Endodermal cell (in vitro differentiated cells): Measurements from ENCODE around the gene SARS1. TPM values are rescaled to one million over a fixed set of nuclear protein-coding genes. Genes with fewer than 3 reads are reported as not detected.
A peak's percentile ranks its signal among the peaks of the same experiment; 100 is the strongest.

Experiments used
- DNase-seq: peaks from one replicate; pipeline ENCODE4 v3.0.0-alpha.2; 2017
- H3K27ac ChIP-seq: 2 replicates; pipeline ENCODE4 v1.5.1; 2013; ENCODE audit warnings: mild to moderate bottlenecking, low read depth, low read length, moderate library complexity
- H3K27me3 ChIP-seq: 2 replicates; pipeline ENCODE4 v1.6.1; 2013; ENCODE audit warnings: mild to moderate bottlenecking, low read length, moderate library complexity; ENCODE audit not compliant: insufficient read depth, control insufficient read depth, poor library complexity, severe bottlenecking
- H3K36me3 ChIP-seq: 2 replicates; pipeline ENCODE4 v1.7.0; 2013; ENCODE audit warnings: mild to moderate bottlenecking, low read length, moderate library complexity; ENCODE audit not compliant: control insufficient read depth, insufficient read depth
- H3K4me1 ChIP-seq: one replicate; pipeline ENCODE4 v1.7.0; 2013; ENCODE audit warnings: low read length; ENCODE audit not compliant: control insufficient read depth, insufficient read depth
- H3K4me3 ChIP-seq: 2 replicates; pipeline ENCODE4 v1.5.1; 2013; ENCODE audit warnings: mild to moderate bottlenecking, low read length, moderate library complexity
- H3K9ac ChIP-seq: 2 replicates; pipeline ENCODE4 v1.6.1; 2013; ENCODE audit warnings: mild to moderate bottlenecking, low read length, moderate library complexity; ENCODE audit not compliant: poor library complexity, severe bottlenecking; ENCODE audit errors: extremely low read depth
- H3K9me3 ChIP-seq: 2 replicates; pipeline ENCODE4 v1.6.1; 2013; ENCODE audit warnings: mild to moderate bottlenecking, low read length, moderate library complexity; ENCODE audit not compliant: control insufficient read depth
- H3K27ac Mint-ChIP-seq: 2 replicates; pipeline ENCODE4 v1.8.0; 2020; ENCODE audit warnings: mixed read lengths
- H3K27me3 Mint-ChIP-seq: 2 replicates; pipeline ENCODE4 v1.8.0; 2021; ENCODE audit warnings: mild to moderate bottlenecking, mixed read lengths; ENCODE audit not compliant: insufficient read depth
- H3K36me3 Mint-ChIP-seq: 2 replicates; pipeline ENCODE4 v1.8.0; 2020; ENCODE audit warnings: low read depth, mixed read lengths
- H3K4me1 Mint-ChIP-seq: 2 replicates; pipeline ENCODE4 v1.8.0; 2020; ENCODE audit warnings: mixed read lengths
- H3K4me3 Mint-ChIP-seq: 2 replicates; pipeline ENCODE4 v1.8.0; 2020; ENCODE audit warnings: mild to moderate bottlenecking, moderate library complexity, mixed read lengths
- H3K9me3 Mint-ChIP-seq: 2 replicates; pipeline ENCODE4 v1.8.0; 2020; ENCODE audit warnings: mild to moderate bottlenecking, mixed read lengths
- CTCF ChIP-seq: fragments of 200-600 bp; sonication (generic); conservative IDR thresholded peaks from 2 replicates; pipeline ENCODE4 v1.5.0; 2021; ENCODE audit warnings: antibody characterized with exemption, mild to moderate bottlenecking
- whole genome bisulfite sequencing, 2 experiments: methylation state at CpG; one replicate each; pipeline versions ENCODE4 v1.1.5 to v1.1.7; 2013; ENCODE audit warnings: missing lambda C conversion rate in 2 of 2, mixed read lengths in 1 of 2; ENCODE audit not compliant: insufficient coverage in 1 of 2, insufficient read length in 1 of 2; 5-methylcytosine and 5-hydroxymethylcytosine counted together
- total RNA-seq, 2 donors: library from RNA; stranded (reverse); fragmentation: NEBNext Ultra II Directional in 1 of 2; extraction: Animal tissue kit (Norgen Biotek cat#: 25700) in 1 of 2; gene quantifications; 2 replicates in 1 of 2; 3 replicates in 1 of 2; pipeline ENCODE4 v1.2.1, GENCODE V29; 2021

The SARS1 gene
- total RNA-seq, 2 donors from 2014 or later = 100 to 101 TPM

- H3K4me3 ChIP-seq = no peak overlapping the region
- Mint-ChIP-seq H3K4me3 (no peak overlapping the region), H3K36me3 (peaks cover 13% of the 10 kb centered on the region), H3K27me3 (peaks cover 5% of the 10 kb centered on the region), H3K9me3 (no peaks in the 10 kb centered on the region), H3K4me1 (peaks cover 21% of the 10 kb centered on the region), H3K27ac (no peak overlapping the region)
- no peak overlapping the region for H3K9ac ChIP-seq
- 85 to 93% methylated on average over 5 to 8 of the region's 8 CpGs for WGBS, 2 experiments
- no peaks in the 10 kb centered on the region for H3K9me3 ChIP-seq
- H3K27ac ChIP-seq = peak overlapping the region; percentile 16
- DNase-seq = no peak
- H3K27me3 ChIP-seq = no peaks in the 10 kb centered on the region
- TF ChIP-seq CTCF = no peak
- peaks cover 31% of the 10 kb centered on the region for H3K36me3 ChIP-seq
- H3K4me1 ChIP-seq = peaks cover 7% of the 10 kb centered on the region
Observed at GRCh38 chr1:109241841-109242345, 28.2 kb downstream of the SARS1 start.

DNA sequence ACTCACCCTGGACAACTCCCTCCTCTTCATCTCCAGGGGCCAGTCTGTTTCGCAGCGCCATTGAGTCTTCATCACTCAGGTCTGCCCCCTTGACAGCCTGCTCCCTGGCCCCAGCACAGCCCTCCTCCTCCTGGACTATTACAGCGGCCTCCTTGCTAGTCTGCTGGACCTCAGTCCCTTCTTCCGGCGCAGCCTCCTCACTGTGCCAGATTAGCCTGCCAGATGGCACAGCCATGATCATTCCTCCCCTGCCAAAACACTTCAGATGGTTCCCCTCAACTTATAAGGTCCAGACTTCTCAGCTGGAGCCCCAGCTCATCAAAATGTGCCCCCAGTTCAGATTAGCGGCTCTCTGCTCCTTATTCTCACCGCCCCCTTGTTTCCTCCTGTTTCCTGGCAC is 28.7 kb downstream of the SARS1 start:
- Histone ChIP-seq H3K27ac (peak overlapping the region; percentile 16), H3K9me3 (no peaks in the 10 kb centered on the region), H3K4me3 (no peak overlapping the region), H3K4me1 (peaks cover 7% of the 10 kb centered on the region), H3K9ac (no peak overlapping the region), H3K27me3 (no peaks in the 10 kb centered on the region), H3K36me3 (peaks cover 27% of the 10 kb centered on the region)
- TF ChIP-seq CTCF = no peak
- WGBS, 2 experiments = 93 to 94% methylated on average over 2 to 7 of the region's 7 CpGs
- DNase-seq = no peak
- H3K4me3 Mint-ChIP-seq = no peak overlapping the region
- peaks cover 21% of the 10 kb centered on the region for H3K4me1 Mint-ChIP-seq
- H3K9me3 Mint-ChIP-seq = no peaks in the 10 kb centered on the region
- peaks cover 8% of the 10 kb centered on the region for H3K36me3 Mint-ChIP-seq
- no peak overlapping the region for H3K27ac Mint-ChIP-seq
- peaks cover 9% of the 10 kb centered on the region for H3K27me3 Mint-ChIP-seq

DNA sequence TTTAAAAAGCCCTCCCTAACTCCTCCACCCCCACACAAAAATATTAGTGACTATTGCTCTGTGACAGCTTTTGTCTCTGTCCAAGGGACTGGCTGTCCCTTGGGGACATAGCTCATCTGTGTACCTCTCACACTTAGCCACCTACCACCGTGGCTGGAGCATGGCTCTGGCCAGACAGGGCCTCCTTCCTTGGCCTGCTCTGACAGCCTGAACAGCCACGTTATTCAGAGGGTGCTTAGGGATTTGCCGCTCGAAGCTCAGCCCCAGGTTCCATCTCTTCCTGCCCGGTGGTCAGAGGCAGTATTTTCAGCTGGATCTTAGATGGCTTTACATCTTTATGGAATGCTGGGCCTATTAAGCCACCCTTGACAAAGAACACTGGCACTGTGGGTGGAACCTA is 29.5 kb downstream of the SARS1 start:
- peaks cover 1% of the 10 kb centered on the region for H3K36me3 Mint-ChIP-seq
- H3K27ac ChIP-seq = no peak overlapping the region
- H3K27me3 Mint-ChIP-seq = peaks cover 17% of the 10 kb centered on the region
- H3K9me3 Mint-ChIP-seq = no peaks in the 10 kb centered on the region
- H3K27me3 ChIP-seq = no peaks in the 10 kb centered on the region
- no peak overlapping the region for H3K27ac Mint-ChIP-seq
- H3K9me3 ChIP-seq = no peaks in the 10 kb centered on the region
- peaks cover 7% of the 10 kb centered on the region for H3K4me1 ChIP-seq
- no peak for DNase-seq
- 80 to 85% methylated on average over 5 of the region's 5 CpGs for WGBS, 2 experiments
- H3K4me3 Mint-ChIP-seq = no peak overlapping the region
- TF ChIP-seq CTCF = peak; percentile 9
- H3K36me3 ChIP-seq = peaks cover 18% of the 10 kb centered on the region
- H3K4me3 ChIP-seq = no peak overlapping the region
- no peak overlapping the region for H3K9ac ChIP-seq
- peaks cover 21% of the 10 kb centered on the region for H3K4me1 Mint-ChIP-seq
